ENCODE measurements around the gene ALCAM.

Gene ALCAM

GRCh38 chr3:105611304-105612192 lies 244.8 kb downstream of the ALCAM start:
- TF ChIP-seq POLR2AphosphoS5 (IDR thresholded peaks at IDR 0.05; ENCODE audit: low read depth, low read length) (no peak), TAF1 (IDR thresholded peaks at IDR 0.05; ENCODE audit: borderline replicate concordance, low read depth, low read length) (no peak), POLR2A (IDR thresholded peaks at IDR 0.05; ENCODE audit: low read depth, low read length) (no peak)
- DNase-seq (ENCODE audit: insufficient read length) (no peak), FAIRE-seq (no peak)

DNA sequence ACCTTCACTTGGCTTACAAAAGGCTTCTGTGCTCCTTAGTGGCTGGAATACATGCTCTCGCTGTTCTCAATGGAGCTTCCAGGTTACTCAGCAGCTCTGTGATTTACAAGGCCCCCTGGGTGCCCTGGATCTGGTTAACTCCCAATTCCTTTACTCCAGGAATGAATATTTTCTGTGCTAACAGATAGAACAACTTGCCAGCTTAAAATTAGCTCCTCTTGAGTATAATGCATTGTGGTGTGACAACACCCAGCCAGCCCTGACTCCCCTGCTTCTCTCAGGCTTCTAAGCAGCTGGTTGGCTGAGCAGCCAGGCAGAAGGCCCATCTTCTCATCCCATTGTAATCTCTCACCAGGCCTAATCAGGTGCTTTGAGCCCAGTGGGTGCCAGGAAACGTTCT lies 246.4 kb downstream of the ALCAM start:
- DNase-seq (ENCODE audit: insufficient read length) (no peak), FAIRE-seq (no peak)
- TF ChIP-seq POLR2AphosphoS5 (IDR thresholded peaks at IDR 0.05; ENCODE audit: low read depth, low read length) = no peak

- DNase-seq (ENCODE audit: insufficient read length) (no peak), FAIRE-seq (no peak)
- TF ChIP-seq POLR2AphosphoS5 (IDR thresholded peaks at IDR 0.05; ENCODE audit: low read depth, low read length) (no peak), TAF1 (IDR thresholded peaks at IDR 0.05; ENCODE audit: borderline replicate concordance, low read depth, low read length) (no peak), POLR2A (IDR thresholded peaks at IDR 0.05; ENCODE audit: low read depth, low read length) (no peak)
These were observed 247.8 kb downstream of the ALCAM start for GRCh38 chr3:105614288-105615030.

- DNase-seq (ENCODE audit: insufficient read length) (no peak), FAIRE-seq (no peak)
- TF ChIP-seq POLR2A (IDR thresholded peaks at IDR 0.05; ENCODE audit: low read depth, low read length) = no peak
- no peak for TF ChIP-seq POLR2AphosphoS5 (IDR thresholded peaks at IDR 0.05; ENCODE audit: low read depth, low read length)
These were observed 249.1 kb downstream of the ALCAM start for GRCh38 chr3:105615814-105616213.

GRCh38 chr3:105616374-105617121 lies 249.8 kb downstream of the ALCAM start:
- no peak for TF ChIP-seq POLR2A (IDR thresholded peaks at IDR 0.05; ENCODE audit: low read depth, low read length)
- TF ChIP-seq POLR2AphosphoS5 (IDR thresholded peaks at IDR 0.05; ENCODE audit: low read depth, low read length) = no peak
- TF ChIP-seq TAF1 (IDR thresholded peaks at IDR 0.05; ENCODE audit: borderline replicate concordance, low read depth, low read length) = no peak
- FAIRE-seq (no peak), DNase-seq (ENCODE audit: insufficient read length) (no peak)

- TF ChIP-seq POLR2AphosphoS5 (IDR thresholded peaks at IDR 0.05; ENCODE audit: low read depth, low read length) (no peak), POLR2A (IDR thresholded peaks at IDR 0.05; ENCODE audit: low read depth, low read length) (no peak), TAF1 (IDR thresholded peaks at IDR 0.05; ENCODE audit: borderline replicate concordance, low read depth, low read length) (no peak)
- DNase-seq (ENCODE audit: insufficient read length) = no peak
- FAIRE-seq = no peak
These were observed 251.8 kb downstream of the ALCAM start for GRCh38 chr3:105618556-105618955.

GRCh38 chr3:105619651-105620050 lies 252.9 kb downstream of the ALCAM start:
- no peak for DNase-seq (ENCODE audit: insufficient read length)
- TF ChIP-seq POLR2AphosphoS5 (IDR thresholded peaks at IDR 0.05; ENCODE audit: low read depth, low read length) = no peak
- no peak for TF ChIP-seq POLR2A (IDR thresholded peaks at IDR 0.05; ENCODE audit: low read depth, low read length)
- no peak for TF ChIP-seq TAF1 (IDR thresholded peaks at IDR 0.05; ENCODE audit: borderline replicate concordance, low read depth, low read length)
- FAIRE-seq = no peak

DNA sequence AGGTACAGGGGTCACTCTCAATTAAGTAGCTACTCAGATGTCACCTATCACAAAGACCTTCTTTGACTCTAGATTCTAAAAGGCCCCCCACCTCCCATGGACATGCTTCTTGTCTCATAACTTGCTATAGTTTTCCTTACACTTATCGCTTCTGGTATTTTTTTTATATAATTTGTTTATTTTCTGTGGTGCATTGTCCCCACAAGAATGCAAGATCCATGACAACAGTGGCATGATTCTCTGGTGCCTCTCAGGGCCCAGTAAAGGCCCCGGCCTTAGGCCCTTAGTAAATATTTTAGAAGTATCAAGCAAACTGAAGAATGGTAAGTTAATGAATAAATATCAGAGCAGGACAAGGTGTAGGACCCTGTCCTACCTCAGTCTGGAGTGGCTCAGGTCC lies 253.5 kb downstream of the ALCAM start:
- FAIRE-seq (no peak), DNase-seq (ENCODE audit: insufficient read length) (no peak)
- TF ChIP-seq POLR2AphosphoS5 (IDR thresholded peaks at IDR 0.05; ENCODE audit: low read depth, low read length) = no peak

GRCh38 chr3:105622169-105622568 lies 255.5 kb downstream of the ALCAM start:
- no peak for FAIRE-seq
- no peak for TF ChIP-seq TAF1 (IDR thresholded peaks at IDR 0.05; ENCODE audit: borderline replicate concordance, low read depth, low read length)
- TF ChIP-seq POLR2A (IDR thresholded peaks at IDR 0.05; ENCODE audit: low read depth, low read length) = no peak
- no peak for TF ChIP-seq POLR2AphosphoS5 (IDR thresholded peaks at IDR 0.05; ENCODE audit: low read depth, low read length)
- no peak for DNase-seq (ENCODE audit: insufficient read length)

Measured in GM12892 (cell line).